Activated naive CD4-positive, alpha-beta T cell treated with anti-CD3 and anti-CD28 coated beads, Interleukin-2, amount 50 U/mL, for 16 hours (primary cell): ENCODE results near the gene ZNF346.

Source experiments
- DNase-seq: peaks from one replicate; pipeline ENCODE4 v3.0.0-alpha.2; 2020

The ZNF346 gene

DNA sequence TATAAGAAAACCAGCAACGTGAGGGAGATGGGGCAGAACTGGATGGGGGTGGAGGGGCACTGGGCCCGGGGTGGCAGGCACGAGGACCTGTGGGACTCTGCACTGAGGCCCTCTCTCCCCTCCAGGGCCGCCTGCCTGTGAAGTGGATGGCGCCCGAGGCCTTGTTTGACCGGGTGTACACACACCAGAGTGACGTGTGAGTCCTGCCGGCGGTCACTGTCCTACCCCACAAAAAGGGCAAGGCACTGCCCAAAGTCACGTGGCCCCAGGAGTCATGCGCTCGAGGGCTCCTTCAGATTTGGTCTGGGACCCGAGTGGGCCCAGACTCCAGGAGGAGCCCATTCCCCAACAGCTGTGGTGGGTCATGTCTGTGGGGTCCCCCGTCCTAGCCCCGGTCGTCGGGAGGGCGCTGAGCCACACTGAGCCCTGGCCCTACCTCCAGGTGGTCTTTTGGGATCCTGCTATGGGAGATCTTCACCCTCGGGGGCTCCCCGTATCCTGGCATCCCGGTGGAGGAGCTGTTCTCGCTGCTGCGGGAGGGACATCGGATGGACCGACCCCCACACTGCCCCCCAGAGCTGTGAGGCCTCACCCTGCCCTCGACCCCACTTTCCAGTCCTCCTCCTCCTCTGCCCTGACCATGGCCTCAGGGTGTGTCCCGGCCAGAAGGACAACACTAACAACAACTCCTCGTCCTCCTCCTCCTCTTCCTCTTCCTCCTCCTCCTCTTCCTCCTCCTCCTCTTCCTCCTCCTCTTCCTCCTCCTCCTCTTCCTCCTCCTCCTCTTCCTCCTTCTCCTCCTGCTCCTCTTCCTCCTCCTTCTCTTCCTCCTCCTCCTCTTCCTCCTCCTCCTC is 73.9 kb downstream of the ZNF346 start:
- DNase-seq = no peak

DNA sequence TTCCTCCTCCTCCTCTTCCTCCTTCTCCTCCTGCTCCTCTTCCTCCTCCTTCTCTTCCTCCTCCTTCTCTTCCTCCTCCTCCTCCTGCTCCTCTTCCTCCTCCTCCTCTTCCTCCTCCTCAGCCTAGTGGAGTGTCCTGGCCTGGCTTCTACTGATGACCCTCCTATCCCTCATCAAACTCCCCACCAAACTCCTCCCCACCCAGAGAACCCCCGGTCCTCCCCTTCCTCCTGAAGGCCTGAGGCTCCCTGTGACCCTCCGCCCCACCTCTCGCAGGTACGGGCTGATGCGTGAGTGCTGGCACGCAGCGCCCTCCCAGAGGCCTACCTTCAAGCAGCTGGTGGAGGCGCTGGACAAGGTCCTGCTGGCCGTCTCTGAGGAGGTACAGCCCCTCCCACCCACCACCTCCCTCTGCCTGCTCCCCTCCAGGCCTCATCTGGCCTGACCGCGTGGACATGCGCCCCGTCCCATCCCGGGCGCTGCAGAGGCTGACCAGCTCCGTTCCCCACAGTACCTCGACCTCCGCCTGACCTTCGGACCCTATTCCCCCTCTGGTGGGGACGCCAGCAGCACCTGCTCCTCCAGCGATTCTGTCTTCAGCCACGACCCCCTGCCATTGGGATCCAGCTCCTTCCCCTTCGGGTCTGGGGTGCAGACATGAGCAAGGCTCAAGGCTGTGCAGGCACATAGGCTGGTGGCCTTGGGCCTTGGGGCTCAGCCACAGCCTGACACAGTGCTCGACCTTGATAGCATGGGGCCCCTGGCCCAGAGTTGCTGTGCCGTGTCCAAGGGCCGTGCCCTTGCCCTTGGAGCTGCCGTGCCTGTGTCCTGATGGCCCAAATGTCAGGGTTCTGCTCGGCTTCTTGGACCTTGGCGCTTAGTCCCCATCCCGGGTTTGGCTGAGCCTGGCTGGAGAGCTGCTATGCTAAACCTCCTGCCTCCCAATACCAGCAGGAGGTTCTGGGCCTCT is 74.8 kb downstream of the ZNF346 start:
- DNase-seq = no peak

DNA sequence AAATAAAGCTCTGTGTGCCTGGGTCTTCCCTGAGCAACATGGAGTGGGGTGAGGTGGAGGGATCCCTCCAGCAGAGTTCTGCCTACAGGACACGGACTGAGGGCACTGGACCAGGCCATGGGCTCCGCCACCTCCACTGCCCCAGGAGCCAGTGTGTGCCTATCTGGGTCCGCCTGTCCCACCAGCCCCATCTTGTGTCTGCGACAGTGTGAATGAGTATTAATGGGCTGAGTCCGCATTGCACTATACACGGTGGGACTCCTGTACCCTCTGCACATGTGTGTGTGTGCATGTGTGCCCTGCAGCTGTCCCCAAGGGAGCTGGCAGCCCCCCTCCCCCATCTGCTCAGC is 75.6 kb downstream of the ZNF346 start:
- no peak for DNase-seq

DNA sequence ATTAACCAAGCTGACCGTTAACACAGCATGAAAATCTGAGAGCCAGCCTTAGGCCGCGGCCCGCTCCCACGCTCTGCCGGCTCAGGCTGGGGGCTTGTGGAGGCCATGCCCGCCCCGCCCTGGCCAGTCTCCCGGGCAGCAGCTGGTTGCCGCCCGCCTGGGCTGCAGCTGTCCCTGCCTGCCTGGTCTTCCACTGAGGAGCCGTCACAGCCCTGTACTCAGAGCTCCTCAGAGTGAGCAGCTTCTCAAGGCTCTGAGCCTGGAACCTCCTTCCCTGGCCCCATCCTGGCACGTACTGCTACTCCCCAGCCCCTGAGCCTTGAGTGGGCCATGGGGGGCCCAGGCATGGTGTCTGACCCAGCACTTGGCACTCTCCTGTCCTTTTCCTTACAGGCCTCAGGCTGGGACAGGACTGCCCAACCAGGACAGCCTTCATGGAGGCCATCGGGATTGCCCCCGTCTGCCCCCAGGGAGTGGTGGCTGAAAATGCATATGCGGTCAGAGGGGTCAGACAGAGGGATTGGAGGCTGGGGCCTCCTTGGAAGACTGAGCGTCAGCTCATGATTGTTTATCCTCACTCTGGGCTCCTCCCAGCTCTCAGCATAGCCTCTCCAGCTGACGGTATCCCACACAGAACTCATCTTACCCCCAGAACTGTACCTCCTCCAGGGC is 76.1 kb downstream of the ZNF346 start:
- no peak for DNase-seq

DNA sequence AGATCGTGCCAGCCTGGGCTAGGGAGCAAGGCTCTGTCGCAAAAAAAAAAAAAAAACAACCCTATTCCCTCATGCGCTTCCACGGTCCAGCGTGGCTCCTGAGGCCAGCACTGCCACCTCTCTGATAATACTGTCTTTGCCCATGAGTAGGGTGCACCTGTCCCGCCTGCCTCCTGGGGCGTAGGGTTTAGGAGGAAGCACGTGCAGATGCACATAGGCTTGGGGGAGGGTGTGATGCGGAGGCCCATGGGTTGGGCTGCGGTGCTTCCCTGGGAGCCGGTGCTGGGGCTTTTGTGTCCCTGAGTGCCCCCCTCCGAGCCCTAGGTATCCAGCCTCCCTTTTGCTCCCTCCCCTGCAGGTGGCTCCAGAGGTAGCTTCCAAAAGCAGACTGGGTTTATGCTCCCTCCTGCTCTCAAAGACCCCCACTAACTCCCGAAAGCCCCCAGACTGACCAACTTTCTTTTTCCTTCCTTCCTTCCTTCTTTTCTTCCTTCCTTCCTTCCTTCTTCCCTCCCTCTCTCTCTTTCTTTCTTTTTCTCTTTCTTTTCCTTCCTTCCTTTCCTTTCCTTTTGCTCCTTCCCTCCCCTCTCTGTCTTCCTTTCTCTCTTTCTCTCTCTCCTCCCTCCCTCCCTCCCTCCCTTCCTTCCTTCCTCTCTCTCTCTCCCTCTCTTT is 77.1 kb downstream of the ZNF346 start:
- DNase-seq = no peak

DNA sequence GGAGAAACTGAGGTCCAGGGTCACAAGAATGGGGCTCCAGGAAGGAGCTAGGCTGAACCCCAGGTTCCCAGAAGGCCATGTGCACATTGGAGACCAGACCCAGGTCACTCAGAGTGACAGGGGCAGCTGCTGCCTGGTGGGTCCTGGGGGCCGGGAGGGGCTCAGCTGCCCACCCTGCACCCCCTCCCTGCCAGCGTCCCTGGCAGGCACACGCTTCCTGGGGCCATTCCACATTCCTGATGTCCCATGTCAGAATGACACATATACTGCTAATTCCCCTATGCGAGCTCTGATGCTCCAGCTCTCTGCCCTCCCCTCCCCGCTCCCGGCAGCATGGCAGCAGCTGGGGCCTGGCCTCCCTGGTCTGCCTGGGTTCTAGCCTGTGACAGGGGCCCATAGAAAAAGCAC is 78.2 kb downstream of the ZNF346 start:
- no peak for DNase-seq

DNA sequence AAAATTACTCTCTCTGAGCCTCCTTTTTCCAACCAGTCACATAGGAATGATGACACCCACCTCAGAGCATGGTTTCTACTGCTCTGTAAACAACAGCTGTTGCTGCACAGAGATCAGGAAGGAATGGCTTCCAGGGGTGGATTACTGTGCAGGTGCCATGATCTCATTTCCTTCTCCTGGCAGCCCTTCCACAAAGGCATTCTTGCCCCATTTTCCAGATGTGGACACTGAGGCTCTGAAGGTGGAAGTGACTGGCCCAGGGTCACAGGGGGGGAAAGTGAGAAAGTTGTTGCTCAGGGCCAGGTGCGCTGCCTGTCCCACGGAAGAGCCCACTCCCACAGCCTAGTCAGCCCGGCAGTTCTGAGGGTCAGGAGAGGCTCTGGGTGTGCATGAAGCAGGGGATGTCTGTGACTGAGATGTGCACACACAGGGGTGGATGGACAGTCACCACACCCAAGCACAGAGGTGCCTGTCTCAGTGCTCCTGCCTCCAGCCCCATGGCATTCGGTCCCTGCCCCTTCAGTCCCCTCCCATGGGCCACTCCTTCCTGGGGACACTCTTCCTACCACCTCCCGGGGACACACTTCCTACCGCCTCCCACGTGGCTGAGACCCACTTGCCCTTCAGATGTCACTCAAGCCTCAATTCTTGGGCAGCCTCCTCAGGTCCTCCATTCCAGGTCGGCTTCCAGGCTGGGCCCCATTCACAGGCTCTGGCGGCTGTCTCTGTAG is 81.2 kb downstream of the ZNF346 start:
- no peak for DNase-seq

DNA sequence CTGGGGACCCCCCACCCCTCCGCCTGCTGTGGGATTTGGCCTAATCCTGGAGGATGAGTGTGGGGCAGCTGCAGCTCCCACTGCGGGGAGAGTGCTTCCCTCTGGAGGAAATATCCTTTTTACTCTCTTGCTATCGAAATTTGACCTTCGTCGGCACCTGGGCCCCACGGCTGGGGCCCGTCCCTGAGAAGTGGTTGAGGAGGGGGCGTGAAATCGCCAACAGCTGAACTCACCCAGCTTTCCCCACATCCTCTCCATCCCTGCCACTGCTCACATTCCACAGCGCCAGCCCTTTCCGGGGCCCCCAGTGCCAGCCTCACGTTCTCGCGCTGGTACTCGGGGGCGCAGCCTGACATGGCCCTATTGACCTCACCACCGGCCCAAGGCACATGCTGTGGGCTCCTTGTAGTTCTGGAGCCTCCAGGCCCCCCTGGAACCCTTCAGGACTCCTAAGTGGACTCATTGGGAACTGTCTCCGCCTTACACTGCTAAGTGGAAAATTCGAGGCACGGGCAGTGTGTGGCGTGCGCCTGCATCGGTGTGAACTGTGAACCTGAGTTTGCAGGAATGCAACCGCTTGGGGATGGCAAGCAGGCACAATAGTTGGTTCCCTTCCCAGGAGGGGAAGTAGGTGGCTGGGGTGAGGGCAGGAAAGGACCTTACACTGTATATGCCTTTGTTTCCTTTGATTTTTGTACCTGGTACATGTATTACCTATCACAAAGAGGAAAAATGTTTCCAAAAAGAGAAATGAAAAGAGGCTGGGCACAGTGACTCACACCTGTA is 83.4 kb downstream of the ZNF346 start:
- no peak for DNase-seq

DNA sequence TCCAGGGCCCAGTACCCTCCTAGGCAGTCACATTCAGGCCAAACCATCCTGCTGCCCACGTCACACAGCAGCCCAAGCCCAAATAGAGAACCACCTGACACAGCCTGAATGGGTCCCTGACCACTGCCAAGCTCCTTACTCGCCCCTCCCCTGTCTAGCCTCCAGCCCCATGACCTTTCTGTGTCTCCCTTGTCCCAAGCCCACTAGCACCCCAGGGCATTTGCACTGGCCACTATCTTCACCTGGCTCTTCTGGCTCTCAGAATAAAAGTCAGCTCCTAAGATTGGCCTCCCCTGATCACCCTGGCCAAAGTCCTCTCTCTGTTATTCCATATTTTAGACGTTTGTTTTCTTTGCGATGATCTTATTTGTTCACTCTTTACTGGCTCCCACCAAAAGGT is 84.7 kb downstream of the ZNF346 start:
- DNase-seq = no peak

DNA sequence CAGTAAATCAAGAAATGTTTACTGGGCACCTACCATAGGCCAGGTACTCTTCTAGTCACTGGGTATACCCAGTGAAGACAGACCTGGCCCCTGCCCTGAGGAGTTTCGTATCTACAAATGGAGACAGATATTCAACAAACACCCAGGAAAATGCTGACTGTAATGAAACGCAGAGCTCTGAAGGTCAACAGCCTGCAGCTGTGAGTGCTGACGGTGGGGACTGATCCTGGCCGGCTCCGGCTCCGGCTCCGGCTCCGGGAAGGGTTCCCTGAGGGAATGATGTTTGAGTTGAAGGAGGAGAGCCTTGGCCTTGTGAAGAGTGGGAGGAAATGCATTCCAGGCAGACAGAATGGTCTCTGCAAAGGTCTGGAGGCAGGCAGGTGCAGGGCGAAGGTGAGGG is 87.3 kb downstream of the ZNF346 start:
- DNase-seq = no peak

DNA sequence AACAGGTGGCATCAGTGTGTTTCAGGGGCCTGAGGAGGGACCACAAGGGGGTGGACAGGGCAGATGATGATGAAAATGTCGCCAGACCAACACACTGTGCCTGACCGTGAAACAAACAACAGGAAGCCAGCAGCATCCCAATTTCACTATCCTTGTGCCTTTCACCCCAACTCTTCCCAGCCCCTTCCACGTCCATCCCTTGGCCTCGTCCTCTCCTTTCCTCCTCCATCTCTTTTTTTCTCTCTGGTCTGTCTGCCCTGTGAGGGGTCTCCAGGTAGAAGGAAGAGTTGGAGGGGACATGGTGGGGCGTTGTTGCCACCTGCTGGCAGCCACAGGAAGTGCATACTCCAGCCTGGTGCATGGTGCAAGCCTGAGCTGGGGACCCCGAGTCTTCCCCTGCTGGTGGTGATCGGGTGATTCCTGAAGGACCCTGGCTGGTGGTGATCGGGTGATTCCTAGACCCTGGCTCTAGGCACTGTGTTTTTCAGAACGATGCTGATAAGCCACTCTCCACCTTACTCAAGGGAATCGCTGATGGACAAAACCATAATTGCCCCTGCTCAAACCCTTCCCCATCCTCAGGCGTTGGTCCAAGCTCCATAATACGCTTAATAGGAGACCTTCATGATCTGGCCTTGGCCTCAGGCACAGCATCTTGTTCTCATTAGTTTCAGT is 89.4 kb downstream of the ZNF346 start:
- DNase-seq = peak; percentile 63

DNA sequence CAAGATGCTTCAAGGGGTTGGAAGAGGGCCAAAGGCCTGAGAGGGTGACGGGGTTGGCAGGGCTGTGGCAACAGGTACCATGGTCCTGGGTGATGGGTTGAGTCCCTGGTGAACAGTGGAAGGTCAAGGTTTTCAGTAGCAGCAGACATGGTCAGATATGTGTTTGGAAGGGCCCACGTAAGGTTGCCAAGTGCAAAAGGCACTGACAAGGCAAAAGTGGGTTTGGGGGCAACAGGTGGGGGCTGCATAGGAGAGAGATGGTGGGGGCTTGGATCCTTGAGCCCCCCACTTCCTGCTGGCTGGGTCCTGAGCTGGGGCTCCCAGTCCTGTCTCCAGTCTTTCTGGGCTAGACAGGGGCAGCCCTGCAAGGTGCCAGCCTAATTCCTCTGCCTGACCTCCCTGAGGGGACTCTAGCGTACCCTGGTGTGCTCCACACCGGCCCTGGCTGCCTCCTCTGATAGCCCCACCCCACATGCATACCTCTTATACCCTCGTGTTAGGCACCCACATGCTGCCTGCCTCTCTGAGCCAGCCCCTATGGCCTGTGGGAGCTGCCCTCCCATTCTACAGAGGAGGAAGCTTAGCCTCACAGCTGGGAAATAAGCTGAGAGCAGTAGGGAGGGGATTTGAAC is 90.2 kb downstream of the ZNF346 start:
- DNase-seq = no peak

DNA sequence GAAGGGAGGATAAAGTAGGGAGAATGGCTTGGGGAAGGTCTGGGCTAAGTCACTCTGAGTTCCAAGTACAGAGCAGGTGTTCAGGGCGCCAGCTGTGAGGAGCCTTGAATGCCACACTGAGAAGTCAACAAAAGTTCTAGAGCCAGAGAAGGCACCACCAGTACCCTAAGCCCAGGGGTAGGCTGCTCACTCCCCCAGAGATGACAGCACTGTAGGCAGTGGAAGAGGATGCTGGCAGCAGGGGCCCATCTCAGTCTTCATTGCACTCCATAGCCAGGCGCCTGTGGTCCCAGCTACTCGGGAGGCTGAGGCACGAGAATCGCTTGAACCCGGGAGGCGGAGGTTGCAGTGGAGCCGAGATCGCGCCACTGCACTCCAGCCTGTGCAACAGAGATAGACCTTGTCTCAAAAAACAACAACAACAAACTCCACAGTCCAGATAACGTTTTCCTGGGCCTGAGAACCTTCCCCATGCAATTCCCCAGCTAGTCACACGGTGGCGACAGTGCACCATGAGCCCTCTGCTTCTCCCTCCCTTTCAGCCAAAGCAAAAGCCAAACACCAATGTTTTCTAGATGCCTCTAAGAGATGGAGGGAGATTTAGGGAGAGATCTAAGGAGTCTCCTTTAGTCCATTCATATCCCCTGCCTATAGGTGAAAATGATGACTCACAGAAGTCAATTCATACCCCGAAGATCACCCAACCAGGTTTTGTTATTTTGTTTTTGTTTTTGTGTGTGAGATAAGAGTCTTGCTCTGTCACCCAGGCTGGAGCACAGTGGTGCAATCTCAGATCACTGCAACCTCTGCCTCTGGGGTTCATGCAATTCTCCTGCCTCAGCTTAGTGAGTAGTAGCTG is 91.3 kb downstream of the ZNF346 start:
- DNase-seq = peak; percentile 77

DNA sequence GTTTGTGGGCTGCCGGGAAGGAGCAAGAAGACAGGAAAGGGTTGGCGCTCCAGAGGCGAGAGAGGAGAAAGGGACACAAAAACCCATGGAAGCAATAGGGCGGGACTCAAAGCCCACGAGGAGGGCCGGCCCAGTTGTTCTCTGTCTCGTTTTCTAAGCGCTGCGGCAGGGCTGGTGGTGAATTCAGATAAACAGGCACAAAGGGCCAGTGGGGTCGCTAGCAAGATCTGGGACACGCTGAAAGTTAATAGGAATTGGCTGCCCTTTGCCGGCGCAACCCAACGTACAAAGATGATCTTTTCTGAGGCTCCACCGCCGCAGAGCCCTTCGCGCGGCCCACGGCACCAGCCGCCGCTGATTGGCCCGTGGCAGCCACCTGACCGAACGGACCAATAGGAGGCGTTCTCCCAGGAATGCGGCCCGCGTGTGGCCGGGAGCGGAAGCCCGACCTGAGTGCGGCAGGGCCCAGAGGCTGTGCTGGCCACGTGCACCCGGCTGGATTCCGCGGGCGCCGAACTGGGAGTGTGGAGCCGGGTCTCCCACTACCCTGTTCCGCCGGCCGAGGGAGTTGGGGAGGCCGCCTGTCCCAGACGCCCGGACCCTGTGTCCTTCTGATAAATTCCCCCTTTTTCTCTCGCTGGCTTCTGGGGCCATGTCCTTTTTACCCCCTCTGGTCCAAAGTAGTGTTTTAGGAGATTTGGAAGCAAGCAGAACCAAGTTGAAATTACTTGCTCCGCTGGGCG is 94.3 kb downstream of the ZNF346 start:
- peak; percentile 84 for DNase-seq

DNA sequence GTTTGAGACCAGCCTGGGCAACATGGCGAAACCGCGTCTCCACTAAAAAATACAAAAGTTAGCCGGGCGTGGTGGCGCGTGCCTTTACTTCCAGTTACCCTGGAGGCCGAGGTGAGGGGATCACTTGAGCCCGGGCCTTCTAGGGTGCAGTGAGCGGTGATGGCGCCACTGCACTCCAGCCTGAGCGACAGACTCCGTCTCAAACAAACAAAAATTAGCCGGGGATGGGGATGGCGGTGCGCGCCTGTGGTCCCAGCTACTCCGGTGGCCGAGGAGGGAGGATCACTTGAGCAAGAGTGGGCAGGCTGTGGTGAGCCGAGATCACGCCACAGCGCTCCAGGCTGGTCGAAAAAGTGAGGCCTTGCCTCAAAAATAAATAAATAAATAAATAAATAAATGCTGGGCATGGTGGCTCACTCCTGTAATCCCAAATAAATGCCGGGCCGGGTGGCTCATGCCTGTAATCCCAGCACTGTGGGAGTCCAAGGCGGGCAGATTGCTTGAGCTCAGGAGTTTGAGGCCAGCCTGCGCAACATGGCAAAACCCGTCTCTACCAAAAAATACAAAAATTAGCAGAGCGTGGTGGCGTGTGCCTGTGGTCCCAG is 95.0 kb downstream of the ZNF346 start:
- DNase-seq = no peak

DNA sequence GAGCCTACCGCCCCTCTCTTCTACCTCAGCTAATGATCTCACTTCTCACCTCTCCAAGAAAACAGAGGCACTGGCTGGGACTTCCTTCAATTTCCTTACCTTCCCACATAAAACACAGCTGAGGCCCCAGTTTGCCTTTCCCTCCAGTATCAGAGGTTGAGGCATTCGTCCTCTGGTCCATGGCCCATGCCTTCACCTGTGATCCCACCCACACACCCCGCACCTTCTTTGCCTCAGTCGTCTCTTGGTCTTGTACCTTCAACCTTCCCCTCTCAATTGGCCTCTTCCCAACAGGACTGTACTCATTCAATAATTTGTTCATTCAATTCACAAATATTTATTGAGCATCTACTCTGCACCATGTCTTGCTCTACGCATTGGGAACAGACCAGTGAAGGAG is 100.1 kb downstream of the ZNF346 start:
- DNase-seq = no peak

DNA sequence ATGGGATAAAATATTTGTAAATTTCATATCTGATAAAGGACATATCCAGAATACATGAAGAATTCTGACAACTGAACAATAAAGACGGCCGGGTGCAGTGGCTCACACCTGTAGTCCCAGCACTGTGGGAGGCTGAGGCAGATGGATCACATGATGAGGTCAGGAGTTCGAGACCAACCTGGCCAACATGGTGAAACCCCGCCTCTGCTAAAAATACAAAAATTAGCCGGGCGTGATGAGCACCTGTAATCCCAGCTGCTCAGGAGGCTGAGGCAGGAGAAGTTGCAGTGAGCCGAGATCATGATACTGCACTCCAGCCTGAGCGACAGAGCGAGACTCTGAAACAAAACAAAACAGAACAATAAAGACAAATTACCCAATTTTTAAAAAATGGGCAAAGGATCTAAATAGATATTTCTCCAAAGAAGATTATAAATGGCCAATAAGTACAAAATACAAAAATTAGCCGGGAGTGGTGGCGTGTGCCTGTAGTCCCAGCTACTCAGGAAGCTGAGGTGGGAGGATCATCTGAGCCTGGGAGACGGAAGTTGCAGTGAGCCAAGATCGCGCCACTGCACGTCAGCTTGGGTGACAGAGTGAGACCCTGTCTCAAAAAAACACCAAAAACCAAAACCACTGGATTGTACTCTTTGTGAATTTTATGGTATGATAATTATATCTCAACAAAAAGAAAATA is 101.4 kb downstream of the ZNF346 start:
- no peak for DNase-seq
